SIG-M5 (cell line): ENCODE results near the gene TMEM179B.
"Not testable (repeated sequence)": the region's sequence is repeated elsewhere in the genome, so short reads cannot be mapped to it uniquely, and the experiment has no call there.

ENCODE experiments used
- DNase-seq: peaks from one replicate; lab custom pipeline; 2025; lab: John Stamatoyannopoulos, UW

The TMEM179B gene

DNA sequence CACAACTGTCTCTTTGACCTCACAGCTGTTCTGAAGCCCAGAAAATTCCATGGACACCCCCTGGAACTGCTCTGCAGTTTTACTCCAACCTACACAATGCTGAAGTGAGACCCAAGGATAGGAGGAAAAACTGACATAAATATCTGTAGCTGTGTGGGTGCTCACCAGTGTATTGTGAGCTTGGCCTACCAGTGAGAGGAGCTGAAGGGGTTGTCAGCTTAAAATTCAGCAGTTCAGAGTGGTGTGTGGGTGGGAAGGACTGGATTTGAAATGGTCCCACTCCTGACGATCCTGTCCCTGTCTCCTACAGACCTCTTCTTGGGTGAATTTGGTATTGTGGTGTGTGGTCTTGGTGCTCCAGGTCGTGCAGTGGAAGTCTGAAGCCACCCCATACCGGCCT lies 2.4 kb downstream of the TMEM179B start:
- no peak for DNase-seq

DNA sequence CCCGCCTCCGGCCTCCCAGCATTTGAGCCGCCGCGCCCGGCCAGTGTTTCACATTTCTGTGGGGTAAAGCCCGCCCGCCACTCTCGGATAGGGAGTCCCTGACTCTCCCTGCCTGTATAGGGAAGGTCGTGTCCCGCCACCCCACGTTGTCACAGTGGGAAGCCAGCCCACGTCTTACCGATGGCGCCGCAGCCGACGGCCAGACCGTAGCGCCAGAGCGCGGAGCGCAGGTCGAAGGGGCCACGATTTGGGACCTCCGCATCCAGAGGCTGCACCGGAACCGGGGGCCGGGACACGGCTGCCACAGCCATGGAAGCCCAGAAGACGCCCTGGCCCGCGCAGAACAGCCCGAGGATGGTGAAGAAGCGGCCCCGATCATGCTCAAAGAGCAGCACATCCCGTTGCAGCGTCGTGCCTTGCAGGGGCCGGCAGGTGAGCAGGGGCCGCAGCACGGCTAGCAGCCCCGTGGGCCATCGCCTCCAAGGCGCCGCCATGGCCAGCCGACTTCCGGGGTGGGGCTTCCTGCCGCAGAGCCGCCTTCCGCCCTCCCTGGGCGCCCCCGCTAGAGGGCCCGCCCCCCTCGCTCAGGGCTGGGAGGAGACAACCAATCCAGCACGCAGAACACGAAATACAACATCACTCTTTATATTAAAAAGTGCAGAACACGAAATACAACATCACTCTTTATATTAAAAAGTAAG lies 4.4 kb downstream of the TMEM179B start, which contains the start of gene TMEM223:
Gene TMEM223, minus strand, starts transcription at position 506 of the 701 bp plus-strand sequence. Its CDS starts 12 bp downstream, at position 494.
- DNase-seq = no peak

DNA sequence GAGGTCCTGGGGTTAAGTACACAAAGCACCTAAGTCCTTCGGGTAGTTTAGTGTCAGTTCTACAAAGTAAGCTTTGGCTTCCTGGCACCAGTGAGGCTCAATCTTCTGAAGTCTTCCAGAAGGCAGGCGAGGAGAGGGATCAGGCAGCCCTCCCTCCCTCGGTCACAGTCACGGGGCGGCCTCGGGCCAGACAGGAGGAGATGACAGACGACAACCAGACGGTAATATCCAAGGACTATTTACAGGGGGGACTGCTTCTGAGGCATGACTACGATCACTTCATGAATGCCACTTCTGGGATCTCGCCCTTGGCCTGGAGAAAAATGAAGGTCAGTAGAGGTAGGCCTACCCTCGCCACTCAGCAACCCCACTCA lies 5.0 kb downstream of the TMEM179B start:
- no peak for DNase-seq

DNA sequence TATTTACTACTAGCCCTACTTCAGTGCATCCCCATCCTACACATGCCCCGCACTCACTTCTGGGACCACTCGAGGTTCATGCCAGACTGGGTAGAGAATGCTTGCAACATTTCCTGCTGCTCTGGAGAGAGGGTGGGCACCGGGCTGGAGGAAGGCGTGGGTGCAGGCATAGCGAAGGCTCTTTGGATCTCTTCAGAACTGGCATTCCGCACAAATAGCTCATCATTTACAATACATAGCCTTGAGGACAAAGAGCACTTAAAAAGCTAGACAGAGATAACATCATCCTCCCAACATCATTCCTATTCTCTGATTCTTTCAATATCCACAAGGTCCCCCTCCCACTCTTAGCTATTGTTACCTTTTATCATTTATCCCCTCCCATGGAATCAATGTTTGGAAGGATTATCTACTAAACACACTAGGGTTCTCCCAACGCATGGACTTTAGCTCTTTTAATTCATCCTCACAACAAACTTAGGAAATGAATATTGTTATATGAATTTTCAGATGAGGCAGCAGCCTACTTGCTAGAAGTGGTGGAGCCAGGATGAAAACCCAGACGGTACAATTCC lies 7.1 kb downstream of the TMEM179B start:
- no peak for DNase-seq

DNA sequence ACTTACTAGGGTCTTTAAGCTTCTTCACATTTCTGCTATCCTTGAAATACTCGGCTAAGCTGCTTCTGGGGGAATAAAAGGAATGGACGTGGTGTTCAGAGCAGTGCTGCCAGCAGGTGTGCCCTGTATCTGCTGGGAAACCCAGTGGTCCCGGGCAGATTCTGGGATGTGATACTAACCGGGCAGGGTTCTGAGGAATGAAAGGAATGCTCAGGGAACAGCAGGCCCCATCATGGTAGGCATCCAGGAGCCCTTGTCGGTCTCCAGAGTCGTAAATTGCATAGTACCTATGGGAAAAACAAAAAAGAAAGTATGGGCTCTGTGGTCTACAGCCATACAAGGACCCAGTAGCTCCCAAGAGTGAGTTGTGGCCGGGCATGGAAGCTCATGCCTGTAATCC lies 9.1 kb downstream of the TMEM179B start:
- no peak for DNase-seq

DNA sequence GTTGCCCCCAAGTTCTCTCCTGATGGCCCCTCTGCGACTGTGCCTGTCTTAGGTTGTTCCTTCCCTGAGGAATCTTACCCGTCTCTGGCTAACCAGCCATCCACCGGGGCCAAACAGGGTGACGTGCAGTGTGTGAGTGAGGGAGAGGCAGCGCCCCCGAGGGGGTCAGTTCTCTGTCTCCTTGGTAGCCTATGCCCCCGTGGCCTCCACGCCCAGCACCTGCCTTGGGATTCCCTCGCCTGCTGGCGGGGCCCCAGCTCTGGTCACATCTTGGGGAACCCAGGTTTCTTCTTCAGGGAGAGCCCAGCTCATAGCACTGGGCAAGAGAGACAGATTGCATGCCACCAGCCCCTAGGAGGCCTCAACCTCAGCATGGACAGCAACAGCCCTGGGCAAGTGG lies 12.3 kb downstream of the TMEM179B start:
- no peak for DNase-seq

DNA sequence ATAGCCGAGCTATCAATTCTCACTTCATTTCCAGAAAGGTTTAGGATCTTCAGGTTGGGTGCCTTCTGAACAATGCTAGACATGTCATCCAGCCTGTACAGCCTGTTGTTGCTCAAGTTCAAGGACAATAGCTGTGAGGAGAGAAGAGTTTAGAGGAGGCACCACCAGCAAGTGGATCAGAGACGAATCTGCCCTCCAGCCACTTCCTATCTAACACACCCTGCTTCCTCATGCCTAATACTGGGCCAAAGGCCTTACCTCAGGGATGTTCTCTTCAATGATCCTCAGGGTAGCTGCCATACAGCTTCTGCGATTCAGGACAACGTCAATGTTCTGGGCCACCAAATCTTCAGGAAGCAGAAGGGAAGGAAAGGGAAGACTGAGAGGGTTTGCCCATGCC lies 13.9 kb downstream of the TMEM179B start:
- DNase-seq = no peak

DNA sequence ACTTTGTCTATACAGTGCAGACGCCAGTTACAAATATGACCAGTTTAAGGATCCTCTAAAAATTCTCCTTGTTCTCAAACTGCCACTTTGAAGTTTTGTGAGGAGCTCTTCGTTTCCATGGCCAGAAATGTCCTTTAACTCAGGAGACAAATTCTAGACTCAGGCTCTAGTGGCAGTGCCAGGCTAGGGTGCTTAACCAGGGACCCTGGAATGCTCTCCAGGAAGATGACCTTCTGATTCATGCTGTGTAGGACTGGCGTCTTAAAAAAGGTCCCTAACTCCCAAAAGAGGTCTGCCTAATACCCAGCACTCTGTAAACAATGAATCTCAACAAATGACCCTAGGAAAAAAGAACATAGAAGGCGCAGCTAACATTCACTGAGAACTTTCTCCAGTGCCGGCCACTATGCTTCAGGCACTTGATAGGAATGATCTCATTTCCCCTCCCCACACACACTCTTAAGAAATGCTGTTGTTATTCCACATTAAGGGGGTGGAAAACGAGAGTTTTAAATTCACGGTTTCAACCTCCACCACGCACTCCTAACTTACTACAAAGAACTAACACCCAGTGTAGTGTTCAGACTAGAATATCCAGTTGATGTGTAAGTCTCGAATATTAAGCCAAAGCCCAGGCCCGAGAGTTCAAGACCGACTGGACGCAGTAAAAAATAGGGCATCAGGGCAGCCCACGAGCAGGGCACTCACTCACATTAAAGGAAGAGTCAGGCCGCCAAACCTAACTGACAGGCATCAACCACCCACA lies 17.3 kb downstream of the TMEM179B start:
- no peak for DNase-seq

DNA sequence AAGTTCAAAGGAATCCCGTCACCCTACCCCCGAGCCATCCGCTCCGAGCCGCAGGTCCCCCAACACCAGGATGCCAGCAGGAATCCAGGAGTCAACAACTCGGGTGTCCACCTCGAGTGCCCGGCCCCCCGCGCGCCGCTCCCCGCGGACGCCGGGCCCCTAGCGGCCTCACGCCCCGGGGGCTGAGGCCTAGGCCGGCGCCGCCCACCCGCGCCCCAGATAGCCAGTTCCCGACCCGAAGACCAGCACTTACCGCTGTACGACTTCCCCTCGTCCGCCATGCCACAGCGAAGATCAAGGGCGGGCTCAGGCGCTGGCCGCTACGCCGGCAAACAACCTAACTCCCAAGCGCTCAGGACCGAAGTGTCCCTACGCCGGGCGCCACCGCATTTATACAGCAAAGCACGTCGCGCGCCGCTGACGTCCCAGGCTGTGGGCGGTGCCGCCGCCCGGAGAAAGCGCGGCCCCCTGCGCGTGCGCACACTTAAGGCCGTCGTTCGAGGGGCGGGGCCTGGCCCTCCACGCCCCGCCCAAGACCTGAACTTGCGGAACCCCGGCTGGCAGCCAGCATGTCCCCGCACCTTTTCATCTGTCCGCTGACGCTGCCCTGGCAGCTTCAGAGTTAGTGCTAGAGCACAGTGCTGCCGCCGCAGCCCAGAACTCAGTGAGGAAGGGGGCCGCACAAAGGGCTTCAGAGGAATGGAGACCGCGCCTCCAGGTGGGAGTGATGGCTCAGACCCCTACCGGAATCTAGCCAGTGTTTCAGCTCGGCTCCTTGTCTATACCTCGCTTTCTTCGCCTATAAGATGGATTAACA lies 18.1 kb downstream of the TMEM179B start, which contains the start of gene NXF1:
Gene NXF1, minus strand, starts transcription at position 365 of the 817 bp plus-strand sequence. Its CDS starts 84 bp downstream, at position 281.
- DNase-seq = peak; percentile 33

DNA sequence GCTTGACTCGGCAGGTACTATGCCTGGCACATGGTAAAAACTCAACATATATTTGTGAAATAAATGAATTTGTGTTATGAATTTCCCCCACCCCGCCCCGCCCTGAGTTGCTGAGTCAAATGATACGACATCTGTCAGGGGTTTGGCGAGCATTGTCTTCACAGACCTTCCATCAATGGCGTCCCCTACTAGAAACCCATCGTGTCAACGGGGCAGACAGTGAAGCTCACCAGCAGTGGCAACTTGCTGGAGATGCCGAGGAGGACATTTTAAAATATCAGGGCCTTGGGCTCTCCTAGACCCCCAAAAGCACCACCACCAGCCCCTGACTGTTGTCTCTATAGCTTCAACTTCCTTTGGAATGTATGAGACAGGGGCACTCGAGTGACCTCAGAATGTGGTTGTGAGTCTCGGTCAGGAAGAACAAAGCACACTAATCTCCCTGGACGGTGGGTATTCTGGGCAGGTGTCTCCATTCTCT lies 18.8 kb downstream of the TMEM179B start:
- DNase-seq = no peak

DNA sequence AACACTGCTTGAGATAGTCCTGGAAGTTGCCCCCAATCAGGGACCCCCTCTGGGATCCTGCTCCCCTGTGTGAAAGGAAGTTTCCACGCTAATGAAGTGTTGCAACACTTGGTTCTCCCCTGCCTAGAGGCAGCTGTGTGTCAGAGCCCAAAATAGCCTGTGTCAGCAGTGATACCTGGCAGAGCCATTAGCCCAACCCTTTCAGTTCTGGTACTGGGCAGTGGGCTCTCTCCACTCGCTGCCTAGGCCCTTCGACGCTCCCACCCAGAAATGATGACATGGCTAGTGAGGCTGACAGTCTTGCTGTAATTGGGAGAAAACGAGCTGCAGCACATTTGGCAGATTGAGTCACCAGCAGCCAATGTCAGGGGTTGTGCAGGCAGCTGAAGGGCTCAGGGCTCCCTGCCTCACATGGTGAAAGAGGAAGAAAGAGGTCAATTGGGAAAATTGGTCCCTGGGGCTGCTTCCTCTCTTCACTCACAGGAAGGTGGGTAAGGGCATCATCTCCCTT lies 19.5 kb downstream of the TMEM179B start:
- DNase-seq = peak; percentile 33

DNA sequence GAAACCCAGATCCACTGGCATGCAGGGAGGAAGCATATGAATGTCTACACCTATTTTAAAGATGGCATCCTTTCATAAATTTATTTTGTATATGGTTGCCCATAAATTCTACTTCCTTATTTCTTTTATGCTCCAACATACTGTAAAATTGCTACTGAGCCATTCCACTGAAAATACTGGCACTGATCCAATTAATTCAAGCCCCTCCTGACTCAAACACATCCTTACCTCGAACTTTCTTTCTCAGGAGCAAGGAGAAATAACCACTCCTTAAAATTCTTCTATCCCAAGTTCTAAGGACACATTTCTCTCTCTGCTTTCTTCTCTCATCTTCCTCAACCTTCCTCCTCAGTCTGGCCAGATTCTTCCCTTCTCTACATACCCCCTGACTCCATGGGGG lies 23.5 kb downstream of the TMEM179B start:
- DNase-seq = no peak

DNA sequence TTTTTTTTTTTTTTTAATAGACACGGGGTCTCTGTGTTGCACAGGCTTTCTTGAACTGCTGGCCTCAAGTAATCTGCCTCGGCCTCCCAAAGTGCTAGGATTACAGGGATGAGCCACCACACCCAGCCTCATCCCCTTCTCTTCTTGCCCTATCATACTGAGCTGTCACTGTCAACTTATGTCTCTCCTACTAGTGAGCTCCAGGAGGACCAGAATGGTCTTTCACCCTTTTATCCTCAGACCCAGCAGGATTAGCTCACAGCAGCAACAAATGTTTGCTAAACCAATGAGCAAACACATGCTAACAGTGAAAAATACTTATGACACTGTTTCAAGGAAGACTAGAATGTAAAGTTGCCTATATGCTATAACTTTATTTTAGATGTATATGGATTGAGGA lies 24.5 kb downstream of the TMEM179B start:
- no peak for DNase-seq

DNA sequence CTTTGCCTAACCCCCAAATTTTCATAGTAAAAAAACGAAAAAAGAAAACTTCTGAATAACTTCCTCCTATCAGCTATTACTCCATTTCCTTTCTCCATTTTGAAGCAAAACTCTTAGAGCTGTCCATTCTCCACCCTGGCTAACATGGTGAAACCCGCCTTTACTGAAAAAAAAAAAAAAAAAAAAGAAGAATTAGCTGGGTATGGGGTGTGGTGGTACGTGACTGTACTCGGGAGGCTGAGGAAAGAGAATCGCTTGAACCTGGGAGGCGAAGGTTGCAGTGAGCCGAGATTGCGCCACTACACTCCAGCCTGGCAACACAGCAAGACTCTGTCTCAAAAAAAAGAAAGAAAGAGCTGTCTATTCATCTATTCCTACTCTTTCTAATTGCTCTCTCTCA lies 29.4 kb downstream of the TMEM179B start:
- no peak for DNase-seq

DNA sequence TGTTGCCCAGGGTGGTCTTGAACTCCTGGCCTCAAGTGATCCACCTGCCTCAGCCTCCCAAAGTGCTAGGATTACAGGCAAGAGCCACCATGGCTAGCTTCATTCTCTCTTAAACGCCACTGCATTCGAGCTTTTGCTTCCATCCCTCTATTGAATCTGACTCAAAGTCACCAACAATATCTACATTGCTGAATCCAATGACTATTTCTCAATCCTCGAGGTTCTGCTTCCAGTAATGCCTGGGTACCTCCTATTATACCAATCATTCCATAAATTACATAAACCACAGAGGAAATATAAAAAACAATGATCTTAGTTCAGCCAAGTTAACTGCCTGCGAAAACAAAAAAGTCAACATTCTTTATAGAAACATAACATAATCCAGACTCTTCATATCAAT lies 29.9 kb downstream of the TMEM179B start:
- DNase-seq = no peak

DNA sequence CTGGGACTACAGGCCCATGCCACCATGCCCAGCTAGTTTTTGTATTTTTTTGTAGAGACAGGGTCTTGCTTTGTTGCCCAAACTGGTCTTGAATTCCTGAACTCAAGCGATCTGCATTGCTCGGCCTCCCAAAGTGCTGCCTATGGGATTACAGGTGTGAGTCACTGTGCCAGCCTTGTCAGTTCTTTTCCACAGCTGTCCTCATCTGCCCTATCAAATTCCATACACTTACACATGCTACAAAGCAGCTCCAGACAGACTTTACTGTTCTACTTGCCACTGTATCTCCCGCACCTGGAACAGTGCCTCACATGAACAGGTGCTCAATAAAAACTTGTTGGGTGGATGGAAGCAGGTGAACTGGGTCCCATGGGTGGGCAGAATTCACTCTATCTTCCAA lies 36.5 kb downstream of the TMEM179B start:
- DNase-seq = no peak

DNA sequence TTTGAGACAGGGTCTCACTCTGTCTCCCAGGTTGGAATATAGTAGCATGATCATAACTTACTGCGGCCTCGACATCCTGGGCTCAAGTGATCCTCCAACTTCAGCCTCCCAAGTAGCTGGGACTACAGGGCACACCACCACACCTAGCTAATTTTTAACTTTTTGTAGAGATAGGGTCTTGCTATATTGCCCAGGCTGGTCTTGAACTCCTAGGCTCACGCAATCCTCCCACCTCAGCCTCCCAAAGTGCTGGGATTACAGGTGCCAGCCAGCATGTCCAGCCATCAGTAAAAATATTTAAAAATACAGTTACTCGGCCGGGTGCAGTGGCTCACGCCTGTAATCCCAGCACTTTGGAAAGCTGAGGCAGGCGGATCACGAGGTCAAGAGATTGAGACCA lies 40.9 kb downstream of the TMEM179B start:
- DNase-seq = not testable (repeated sequence)

DNA sequence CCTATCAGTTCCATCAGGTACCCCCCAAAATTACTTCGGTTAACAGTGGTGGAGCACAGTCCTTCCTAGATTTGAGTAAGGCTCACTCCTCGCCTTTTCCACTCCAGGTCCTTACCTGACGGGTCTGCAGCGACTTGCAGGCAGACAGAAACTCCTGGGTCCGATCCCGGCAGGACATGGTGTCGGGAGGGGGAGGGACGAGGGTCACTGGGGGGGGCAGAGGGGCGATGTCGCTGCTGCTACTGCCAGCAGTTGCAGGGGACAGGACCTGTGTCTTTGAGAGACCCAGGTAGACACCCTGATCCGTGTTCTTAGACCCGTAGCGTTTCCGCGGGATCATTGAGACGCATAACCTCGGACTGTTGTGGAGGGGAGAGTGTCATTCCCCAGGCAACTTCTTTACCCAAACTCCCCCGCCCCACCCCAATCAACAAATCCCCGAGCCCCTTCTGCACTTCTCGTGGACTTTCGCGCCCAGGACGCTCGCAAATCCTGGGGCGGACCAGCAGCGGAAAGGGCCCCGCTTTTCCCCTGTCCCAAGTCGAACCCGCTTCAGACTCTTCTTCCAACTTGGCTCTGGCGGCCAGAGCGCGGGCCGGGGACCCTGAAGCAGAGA lies 43.8 kb downstream of the TMEM179B start:
- no peak for DNase-seq

DNA sequence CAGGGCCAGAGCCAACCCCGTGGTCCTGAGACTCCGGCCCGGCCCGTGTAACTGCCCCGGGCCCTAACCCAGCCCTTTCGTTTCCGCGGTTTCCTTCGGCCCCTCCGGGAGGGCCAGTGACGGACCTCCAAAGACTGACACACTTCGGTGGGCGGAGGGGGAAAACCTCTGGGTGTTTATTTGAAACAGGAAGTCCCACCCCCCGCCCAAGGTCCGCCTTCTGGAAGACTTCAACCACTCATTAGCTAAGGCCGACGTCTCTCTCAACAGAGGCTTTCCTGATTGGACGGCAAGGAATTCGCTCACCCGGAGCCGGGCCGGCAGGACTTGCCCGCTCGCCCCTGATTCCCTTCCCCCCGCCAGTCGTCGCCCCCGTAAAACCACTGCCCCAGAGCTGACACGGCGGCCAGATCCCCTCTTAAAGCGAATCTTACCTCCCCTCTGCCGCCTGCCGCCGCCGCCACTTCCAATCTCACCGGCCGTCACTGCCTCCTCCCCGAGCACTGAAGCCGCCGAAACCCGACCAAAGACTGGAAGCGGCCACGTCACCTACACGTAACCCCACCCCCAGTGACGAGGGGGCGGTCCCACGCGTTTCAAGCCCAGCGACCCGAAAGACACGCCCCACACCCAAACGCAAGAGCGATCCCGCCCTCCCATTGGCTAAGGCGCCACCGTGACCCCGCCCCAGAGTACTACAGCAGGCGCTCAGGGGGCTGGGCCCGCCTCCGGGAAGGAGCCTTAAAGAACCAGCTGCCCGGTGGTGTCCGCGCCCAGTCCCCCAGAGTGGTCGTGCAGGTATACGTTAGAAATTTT lies 44.5 kb downstream of the TMEM179B start, which contains the start of gene STX5:
Gene STX5, minus strand, starts transcription at position 532 of the 816 bp plus-strand sequence. CDS start 808 bp downstream, outside the sequence.
- peak; percentile 76 for DNase-seq
